HEK293 (cell line): ENCODE data around the gene ITSN1.

ENCODE experiments used
- FEZF1 ChIP-seq: fragments of 450-650 bp; formaldehyde crosslinking; IDR thresholded peaks from 2 replicates; pipeline ENCODE4 v1.5.1; 2016; ENCODE audit warnings: missing biosample characterization, missing genetic modification characterization
- GLIS1 ChIP-seq: fragments of 450-650 bp; formaldehyde crosslinking; IDR thresholded peaks from 2 replicates; pipeline ENCODE4 v1.5.1; 2016; ENCODE audit warnings: missing biosample characterization, missing genetic modification characterization
- REPIN1 ChIP-seq: fragments of 450-650 bp; formaldehyde crosslinking; IDR thresholded peaks from 2 replicates; pipeline ENCODE4 v1.5.1; 2017; ENCODE audit warnings: missing biosample characterization, missing genetic modification characterization, low read depth
- YY2 ChIP-seq: fragments of 450-650 bp; formaldehyde crosslinking; IDR thresholded peaks from 2 replicates; pipeline ENCODE4 v1.5.1; 2016; ENCODE audit warnings: missing biosample characterization, missing genetic modification characterization
- ZBTB17 ChIP-seq: fragments of 450-650 bp; formaldehyde crosslinking; IDR thresholded peaks from 2 replicates; pipeline ENCODE4 v1.5.1; 2016; ENCODE audit warnings: missing biosample characterization, missing genetic modification characterization
- ZBTB8A ChIP-seq: fragments of 450-650 bp; formaldehyde crosslinking; IDR thresholded peaks from 2 replicates; pipeline ENCODE4 v1.5.1; 2016; ENCODE audit warnings: missing biosample characterization, missing genetic modification characterization
- ZFP3 ChIP-seq: fragments of 450-650 bp; formaldehyde crosslinking; IDR thresholded peaks from 2 replicates; pipeline ENCODE4 v1.5.1; 2016; ENCODE audit warnings: low read depth, missing biosample characterization, missing genetic modification characterization
- ZNF133 ChIP-seq: fragments of 450-650 bp; formaldehyde crosslinking; IDR thresholded peaks from 2 replicates; pipeline ENCODE4 v1.5.1; 2016; ENCODE audit warnings: missing biosample characterization, missing genetic modification characterization
- ZNF2 ChIP-seq: fragments of 450-650 bp; formaldehyde crosslinking; IDR thresholded peaks from 2 replicates; pipeline ENCODE4 v1.5.1; 2016; ENCODE audit warnings: missing biosample characterization, missing genetic modification characterization
- ZNF202 ChIP-seq: fragments of 450-650 bp; formaldehyde crosslinking; IDR thresholded peaks from 2 replicates; pipeline ENCODE4 v1.5.1; 2016; ENCODE audit warnings: missing biosample characterization, missing genetic modification characterization, borderline replicate concordance
- ZNF354C ChIP-seq: fragments of 450-650 bp; formaldehyde crosslinking; IDR thresholded peaks from 2 replicates; pipeline ENCODE4 v1.5.1; 2016; ENCODE audit warnings: missing biosample characterization, missing genetic modification characterization, low read depth, borderline replicate concordance
- ZNF416 ChIP-seq: fragments of 450-650 bp; formaldehyde crosslinking; IDR thresholded peaks from 2 replicates; pipeline ENCODE4 v1.5.1; 2016; ENCODE audit warnings: missing biosample characterization, missing genetic modification characterization
- ZNF510 ChIP-seq: fragments of 450-650 bp; formaldehyde crosslinking; IDR thresholded peaks from 2 replicates; pipeline ENCODE4 v1.5.1; 2018; ENCODE audit warnings: mild to moderate bottlenecking, missing genetic modification characterization, missing biosample characterization; ENCODE audit not compliant: insufficient replicate concordance
- ZNF571 ChIP-seq: fragments of 450-650 bp; formaldehyde crosslinking; IDR thresholded peaks from 2 replicates; pipeline ENCODE4 v1.5.0; 2017; ENCODE audit warnings: missing biosample characterization, missing genetic modification characterization
- ZNF610 ChIP-seq: fragments of 450-650 bp; formaldehyde crosslinking; IDR thresholded peaks from 2 replicates; pipeline ENCODE4 v1.5.1; 2016; ENCODE audit warnings: missing biosample characterization, missing genetic modification characterization, borderline replicate concordance
- ZNF626 ChIP-seq: fragments of 450-650 bp; sonication (Bioruptor Pico); formaldehyde crosslinking; IDR thresholded peaks from 2 replicates; pipeline ENCODE4 v1.5.1; 2018; ENCODE audit warnings: missing biosample characterization, missing genetic modification characterization, inconsistent platforms
- ZNF658 ChIP-seq: fragments of 450-650 bp; formaldehyde crosslinking; IDR thresholded peaks from 2 replicates; pipeline ENCODE4; 2016; ENCODE audit warnings: missing biosample characterization, missing genetic modification characterization
- ZNF664 ChIP-seq: fragments of 450-650 bp; formaldehyde crosslinking; IDR thresholded peaks from 2 replicates; pipeline ENCODE4 v1.5.1; 2016; ENCODE audit warnings: missing biosample characterization, missing genetic modification characterization
- ZNF704 ChIP-seq: fragments of 450-650 bp; formaldehyde crosslinking; IDR thresholded peaks from 2 replicates; pipeline ENCODE4 v1.5.1; 2016; ENCODE audit warnings: missing biosample characterization, missing genetic modification characterization
- ZNF843 ChIP-seq: fragments of 450-650 bp; formaldehyde crosslinking; IDR thresholded peaks from 2 replicates; pipeline ENCODE4 v1.5.1; 2016; ENCODE audit warnings: missing biosample characterization, missing genetic modification characterization
- ZSCAN16 ChIP-seq: fragments of 450-650 bp; formaldehyde crosslinking; IDR thresholded peaks from 2 replicates; pipeline ENCODE4 v1.5.1; 2016; ENCODE audit warnings: missing biosample characterization, missing genetic modification characterization
- TF ChIP-seq, protein P1 (sequence below): fragments of 450-650 bp; formaldehyde crosslinking; IDR thresholded peaks from 2 replicates; pipeline ENCODE4 v1.5.1; 2016; ENCODE audit warnings: missing biosample characterization, missing genetic modification characterization
- TF ChIP-seq, protein P2 (sequence below): fragments of 450-650 bp; formaldehyde crosslinking; conservative IDR thresholded peaks from 2 replicates; pipeline ENCODE4 v1.5.1; 2016; ENCODE audit warnings: low read depth, missing biosample characterization, missing genetic modification characterization

ITSN1 gene

GRCh38 chr21:33801424-33802405, 159.4 kb downstream of the ITSN1 start (continued):
- TF ChIP-seq FEZF1 (tag by site-specific recombination) (peak; percentile 86), ZNF354C (tag by site-specific recombination) (no peak), ZSCAN16 (tag by site-specific recombination) (no peak), ZNF202 (tag by site-specific recombination) (no peak), ZNF133 (no peak), ZNF416 (tag by site-specific recombination) (no peak), REPIN1 (no peak), ZNF843 (tag by site-specific recombination) (no peak), ZNF2 (no peak), ZNF626 (tag by site-specific recombination) (no peak), ZFP3 (no peak), ZNF571 (no peak), GLIS1 (tag by site-specific recombination) (peak; percentile 36; the same call in 1 of the 2 replicates), ZNF704 (tag by site-specific recombination) (no peak), ZNF658 (tag by site-specific recombination) (no peak), ZNF610 (tag by site-specific recombination) (peak; percentile 49; the same call in 1 of the 2 replicates), ZBTB17 (tag by site-specific recombination) (peak; percentile 80), ZNF664 (tag by site-specific recombination) (no peak), ZNF510 (tag by site-specific recombination) (no peak), YY2 (no peak), ZBTB8A (tag by site-specific recombination) (no peak)
- TF ChIP-seq, protein P1, sequence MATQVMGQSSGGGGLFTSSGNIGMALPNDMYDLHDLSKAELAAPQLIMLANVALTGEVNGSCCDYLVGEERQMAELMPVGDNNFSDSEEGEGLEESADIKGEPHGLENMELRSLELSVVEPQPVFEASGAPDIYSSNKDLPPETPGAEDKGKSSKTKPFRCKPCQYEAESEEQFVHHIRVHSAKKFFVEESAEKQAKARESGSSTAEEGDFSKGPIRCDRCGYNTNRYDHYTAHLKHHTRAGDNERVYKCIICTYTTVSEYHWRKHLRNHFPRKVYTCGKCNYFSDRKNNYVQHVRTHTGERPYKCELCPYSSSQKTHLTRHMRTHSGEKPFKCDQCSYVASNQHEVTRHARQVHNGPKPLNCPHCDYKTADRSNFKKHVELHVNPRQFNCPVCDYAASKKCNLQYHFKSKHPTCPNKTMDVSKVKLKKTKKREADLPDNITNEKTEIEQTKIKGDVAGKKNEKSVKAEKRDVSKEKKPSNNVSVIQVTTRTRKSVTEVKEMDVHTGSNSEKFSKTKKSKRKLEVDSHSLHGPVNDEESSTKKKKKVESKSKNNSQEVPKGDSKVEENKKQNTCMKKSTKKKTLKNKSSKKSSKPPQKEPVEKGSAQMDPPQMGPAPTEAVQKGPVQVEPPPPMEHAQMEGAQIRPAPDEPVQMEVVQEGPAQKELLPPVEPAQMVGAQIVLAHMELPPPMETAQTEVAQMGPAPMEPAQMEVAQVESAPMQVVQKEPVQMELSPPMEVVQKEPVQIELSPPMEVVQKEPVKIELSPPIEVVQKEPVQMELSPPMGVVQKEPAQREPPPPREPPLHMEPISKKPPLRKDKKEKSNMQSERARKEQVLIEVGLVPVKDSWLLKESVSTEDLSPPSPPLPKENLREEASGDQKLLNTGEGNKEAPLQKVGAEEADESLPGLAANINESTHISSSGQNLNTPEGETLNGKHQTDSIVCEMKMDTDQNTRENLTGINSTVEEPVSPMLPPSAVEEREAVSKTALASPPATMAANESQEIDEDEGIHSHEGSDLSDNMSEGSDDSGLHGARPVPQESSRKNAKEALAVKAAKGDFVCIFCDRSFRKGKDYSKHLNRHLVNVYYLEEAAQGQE (tag by site-specific recombination) = no peak
- TF ChIP-seq, protein P2, sequence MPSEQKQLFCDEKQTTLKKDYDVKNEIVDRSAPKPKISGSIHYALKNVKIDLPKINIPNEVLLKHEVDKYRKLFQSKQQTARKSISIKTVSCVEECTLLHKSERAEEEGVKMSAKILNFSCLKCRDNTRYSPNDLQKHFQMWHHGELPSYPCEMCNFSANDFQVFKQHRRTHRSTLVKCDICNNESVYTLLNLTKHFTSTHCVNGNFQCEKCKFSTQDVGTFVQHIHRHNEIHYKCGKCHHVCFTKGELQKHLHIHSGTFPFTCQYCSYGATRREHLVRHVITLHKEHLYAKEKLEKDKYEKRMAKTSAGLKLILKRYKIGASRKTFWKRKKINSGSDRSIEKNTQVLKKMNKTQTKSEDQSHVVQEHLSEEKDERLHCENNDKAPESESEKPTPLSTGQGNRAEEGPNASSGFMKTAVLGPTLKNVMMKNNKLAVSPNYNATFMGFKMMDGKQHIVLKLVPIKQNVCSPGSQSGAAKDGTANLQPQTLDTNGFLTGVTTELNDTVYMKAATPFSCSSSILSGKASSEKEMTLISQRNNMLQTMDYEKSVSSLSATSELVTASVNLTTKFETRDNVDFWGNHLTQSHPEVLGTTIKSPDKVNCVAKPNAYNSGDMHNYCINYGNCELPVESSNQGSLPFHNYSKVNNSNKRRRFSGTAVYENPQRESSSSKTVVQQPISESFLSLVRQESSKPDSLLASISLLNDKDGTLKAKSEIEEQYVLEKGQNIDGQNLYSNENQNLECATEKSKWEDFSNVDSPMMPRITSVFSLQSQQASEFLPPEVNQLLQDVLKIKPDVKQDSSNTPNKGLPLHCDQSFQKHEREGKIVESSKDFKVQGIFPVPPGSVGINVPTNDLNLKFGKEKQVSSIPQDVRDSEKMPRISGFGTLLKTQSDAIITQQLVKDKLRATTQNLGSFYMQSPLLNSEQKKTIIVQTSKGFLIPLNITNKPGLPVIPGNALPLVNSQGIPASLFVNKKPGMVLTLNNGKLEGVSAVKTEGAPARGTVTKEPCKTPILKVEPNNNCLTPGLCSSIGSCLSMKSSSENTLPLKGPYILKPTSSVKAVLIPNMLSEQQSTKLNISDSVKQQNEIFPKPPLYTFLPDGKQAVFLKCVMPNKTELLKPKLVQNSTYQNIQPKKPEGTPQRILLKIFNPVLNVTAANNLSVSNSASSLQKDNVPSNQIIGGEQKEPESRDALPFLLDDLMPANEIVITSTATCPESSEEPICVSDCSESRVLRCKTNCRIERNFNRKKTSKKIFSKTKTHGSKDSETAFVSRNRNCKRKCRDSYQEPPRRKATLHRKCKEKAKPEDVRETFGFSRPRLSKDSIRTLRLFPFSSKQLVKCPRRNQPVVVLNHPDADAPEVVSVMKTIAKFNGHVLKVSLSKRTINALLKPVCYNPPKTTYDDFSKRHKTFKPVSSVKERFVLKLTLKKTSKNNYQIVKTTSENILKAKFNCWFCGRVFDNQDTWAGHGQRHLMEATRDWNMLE (tag by site-specific recombination) = peak; percentile 49; the same call in 1 of the 2 replicates
